Measurements from ENCODE around the gene ZNF816. TPM values are rescaled to one million over a fixed set of nuclear protein-coding genes. Genes with fewer than 3 reads are reported as not detected.
A peak's percentile ranks its signal among the peaks of the same experiment; 100 is the strongest.
"Not testable (repeated sequence)": the region's sequence is repeated elsewhere in the genome, so short reads cannot be mapped to it uniquely, and the experiment has no call there.

Gene ZNF816
- total and polyA plus RNA-seq, 12 donors, result 1.6 to 11.8 (median 5.2) TPM

DNA sequence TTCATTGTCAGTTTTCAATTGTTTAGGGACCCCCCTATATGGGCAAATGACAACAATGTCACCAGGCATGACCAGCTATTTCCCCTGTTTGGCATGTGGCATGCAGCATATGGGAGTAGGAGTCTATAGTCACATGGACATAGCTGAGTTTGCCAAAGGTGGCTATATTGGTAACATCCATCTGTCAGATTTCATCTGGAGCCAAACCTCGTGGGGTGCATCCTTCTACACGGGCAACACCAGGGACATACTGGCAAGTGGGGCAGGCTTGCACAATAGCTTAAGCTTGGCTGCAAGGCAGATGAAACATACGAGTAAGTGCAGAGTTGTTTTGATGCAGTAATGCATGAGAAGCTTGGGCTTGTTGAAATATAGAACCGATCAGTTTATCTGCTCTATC is 24.5 kb upstream of the ZNF816 start:
- no peak overlapping the region for H3K27ac ChIP-seq
- DNase-seq (no peak), ATAC-seq (no peak)
- H3K9me3 ChIP-seq, result peaks cover 0 to 40% (median 0%) of the 10 kb centered on the region in 11 donors
- 91 to 95% methylated on average over 4 of the region's 4 CpGs for WGBS, 2 donors
- peaks cover 0 to 49% (median 14%) of the 10 kb centered on the region in 9 donors for H3K36me3 ChIP-seq
- TF ChIP-seq, protein P1, sequence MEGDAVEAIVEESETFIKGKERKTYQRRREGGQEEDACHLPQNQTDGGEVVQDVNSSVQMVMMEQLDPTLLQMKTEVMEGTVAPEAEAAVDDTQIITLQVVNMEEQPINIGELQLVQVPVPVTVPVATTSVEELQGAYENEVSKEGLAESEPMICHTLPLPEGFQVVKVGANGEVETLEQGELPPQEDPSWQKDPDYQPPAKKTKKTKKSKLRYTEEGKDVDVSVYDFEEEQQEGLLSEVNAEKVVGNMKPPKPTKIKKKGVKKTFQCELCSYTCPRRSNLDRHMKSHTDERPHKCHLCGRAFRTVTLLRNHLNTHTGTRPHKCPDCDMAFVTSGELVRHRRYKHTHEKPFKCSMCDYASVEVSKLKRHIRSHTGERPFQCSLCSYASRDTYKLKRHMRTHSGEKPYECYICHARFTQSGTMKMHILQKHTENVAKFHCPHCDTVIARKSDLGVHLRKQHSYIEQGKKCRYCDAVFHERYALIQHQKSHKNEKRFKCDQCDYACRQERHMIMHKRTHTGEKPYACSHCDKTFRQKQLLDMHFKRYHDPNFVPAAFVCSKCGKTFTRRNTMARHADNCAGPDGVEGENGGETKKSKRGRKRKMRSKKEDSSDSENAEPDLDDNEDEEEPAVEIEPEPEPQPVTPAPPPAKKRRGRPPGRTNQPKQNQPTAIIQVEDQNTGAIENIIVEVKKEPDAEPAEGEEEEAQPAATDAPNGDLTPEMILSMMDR (IDR thresholded peaks at IDR 0.05), result no peak
- intact Hi-C loops (cut with DNase I), result no loop called here
- H3K27me3 ChIP-seq, result no peaks in the 10 kb centered on the region
- H3K4me3 ChIP-seq, result no peak overlapping the region
- peaks cover 0 to 6% (median 1%) of the 10 kb centered on the region in 9 donors for H3K4me1 ChIP-seq

DNA sequence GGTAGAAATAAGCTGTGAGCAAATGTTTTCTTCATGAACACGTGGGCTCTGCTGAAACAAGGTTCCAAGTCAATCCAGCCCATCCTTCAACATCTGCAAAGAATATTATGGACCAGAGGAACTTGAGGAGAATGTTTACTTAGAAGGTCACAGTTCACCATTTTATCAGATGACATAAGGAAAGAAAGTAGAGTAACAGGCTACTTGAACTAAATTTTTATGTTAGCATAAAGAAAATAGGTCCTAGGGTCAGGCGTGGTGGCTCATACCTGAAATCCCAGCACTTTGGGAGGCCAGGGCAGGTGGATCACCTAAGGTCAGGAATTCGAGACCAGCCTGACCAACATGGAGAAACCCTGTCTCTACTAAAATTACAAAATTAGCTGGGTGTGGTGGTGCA is 20.5 kb upstream of the ZNF816 start:
- H3K4me3 ChIP-seq; H3K27me3 ChIP-seq; H3K4me1 ChIP-seq; intact Hi-C loops (cut with DNase I); DNase-seq; H3K27ac ChIP-seq; ATAC-seq: not testable (repeated sequence)
- Histone ChIP-seq H3K9me3 (peaks cover 0 to 40% (median 0%) of the 10 kb centered on the region in 11 donors), H3K36me3 (peaks cover 0 to 44% (median 14%) of the 10 kb centered on the region in 9 donors)
- 77 to 82% methylated on average over 3 of the region's 3 CpGs for WGBS, 2 donors

DNA sequence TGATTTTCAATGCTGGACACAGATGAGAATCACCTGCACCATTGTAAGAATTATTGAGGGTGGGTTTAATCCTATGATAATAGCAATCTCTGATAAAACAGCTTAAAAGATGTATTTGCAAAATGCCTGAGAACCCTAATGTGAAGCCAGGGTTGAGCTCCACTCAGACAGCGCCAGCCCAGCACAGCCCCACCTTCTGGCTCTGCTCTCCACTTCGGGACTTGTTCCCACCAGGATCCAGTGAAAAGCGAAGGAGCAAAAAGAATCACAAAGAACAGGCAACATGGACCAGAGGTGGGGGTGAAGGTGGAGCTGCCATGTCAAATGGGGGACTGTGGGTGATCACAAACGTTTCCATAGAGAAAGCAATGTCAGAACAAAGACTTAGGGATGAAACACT is 18.6 kb upstream of the ZNF816 start:
- peaks cover 0 to 32% (median 0%) of the 10 kb centered on the region in 11 donors for H3K9me3 ChIP-seq
- DNase-seq (no peak), ATAC-seq (no peak)
- TF ChIP-seq, protein P1 (IDR thresholded peaks at IDR 0.05), result no peak
- no peak overlapping the region for H3K4me3 ChIP-seq
- intact Hi-C loops (cut with DNase I), result no loop called here
- no peaks in the 10 kb centered on the region for H3K4me1 ChIP-seq
- no peak overlapping the region for H3K27ac ChIP-seq
- 56 to 63% methylated on average over 4 of the region's 4 CpGs for WGBS, 2 donors
- H3K27me3 ChIP-seq, result no peaks in the 10 kb centered on the region
- peaks cover 0 to 29% (median 11%) of the 10 kb centered on the region in 9 donors for H3K36me3 ChIP-seq

DNA sequence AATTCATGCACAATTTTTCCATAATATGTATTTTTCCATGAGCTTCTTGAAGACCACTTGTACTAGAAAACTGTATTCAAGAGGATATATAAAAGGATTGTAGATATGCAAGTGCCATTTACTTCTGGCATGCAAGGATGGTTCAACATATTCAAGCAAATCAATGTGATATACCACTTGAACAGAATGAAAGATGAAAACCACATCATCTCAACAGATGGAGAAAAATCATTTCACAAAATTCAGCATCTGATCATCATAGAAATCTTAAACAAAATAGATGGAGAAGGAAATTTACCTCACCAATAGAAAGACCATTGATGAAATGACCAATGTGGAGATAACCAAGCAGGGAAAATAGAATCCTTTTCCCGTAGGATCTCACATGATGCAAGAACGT is 5.1 kb upstream of the ZNF816 start:
- Histone ChIP-seq H3K4me3 (no peak overlapping the region), H3K4me1 (peaks cover 0 to 8% (median 4%) of the 10 kb centered on the region in 9 donors), H3K27ac (no peak overlapping the region), H3K36me3 (peaks cover 0 to 37% (median 17%) of the 10 kb centered on the region in 9 donors), H3K27me3 (no peaks in the 10 kb centered on the region), H3K9me3 (peaks cover 0 to 56% (median 7%) of the 10 kb centered on the region in 11 donors)
- intact Hi-C loops (cut with DNase I), result no loop called here
- ATAC-seq (no peak), DNase-seq (no peak)
- WGBS, 2 donors, result 95% methylated on average over 2 of the region's 2 CpGs
- TF ChIP-seq, protein P1 (IDR thresholded peaks at IDR 0.05), result no peak

DNA sequence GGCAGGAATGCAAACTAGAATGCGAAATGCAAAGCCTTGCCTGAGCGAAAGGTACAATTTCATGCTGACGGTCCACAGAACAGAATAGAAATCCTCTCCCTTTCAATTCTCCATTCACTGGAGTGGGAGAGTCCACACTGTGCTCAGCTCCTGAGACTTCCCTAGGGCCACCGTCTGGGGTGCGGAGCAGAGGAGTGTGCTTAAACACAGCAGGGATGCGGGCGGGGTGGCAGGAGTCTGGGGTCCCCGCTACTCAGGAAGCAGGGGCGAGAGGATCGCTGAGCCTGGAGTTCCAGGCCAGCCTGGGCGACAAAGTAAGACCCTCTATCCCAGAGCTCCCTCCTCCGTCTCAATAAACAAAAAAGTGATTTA is 552 bp upstream of the ZNF816 start:
- 0 to 2% methylated on average over 12 of the region's 12 CpGs for WGBS, 2 donors
- H3K4me1 ChIP-seq, result peaks cover 0 to 22% (median 13%) of the 10 kb centered on the region in 9 donors
- no peaks in the 10 kb centered on the region for H3K27me3 ChIP-seq
- peaks cover 0 to 21% (median 0%) of the 10 kb centered on the region in 9 donors for H3K36me3 ChIP-seq
- peak overlapping the region in 9 of 10 donors; percentile 69 to 95 (median 83) for H3K27ac ChIP-seq
- intact Hi-C loops (cut with DNase I), result loop anchor here in 5 of 10 donors (2.0 to 5.0 kb wide), 4 partner anchors 20 to 66 kb away; partner anchors contain the start of gene ZNF320 (in 3 of the 5)
- DNase-seq (peak in 1 of 2 donors; percentile 22), ATAC-seq (peak; percentile 39 to 67 (median 60))
- H3K4me3 ChIP-seq, result peak overlapping the region; percentile 39 to 83 (median 72)
- TF ChIP-seq, protein P1 (IDR thresholded peaks at IDR 0.05), result no peak
- H3K9me3 ChIP-seq, result peaks cover 0 to 41% (median 7%) of the 10 kb centered on the region in 11 donors

Data from heart right ventricle (tissue), 16 donors.